Stomach (tissue), 19 donors: ENCODE measurements around the gene SLC44A1. TPM values are rescaled to one million over a fixed set of nuclear protein-coding genes. Genes with fewer than 3 reads are reported as not detected.
A peak's percentile ranks its signal among the peaks of the same experiment; 100 is the strongest.

Source experiments
- DNase-seq, 2 donors: peaks; one replicate each; pipeline versions ENCODE4 v3.0.0 to v3.0.0-alpha.2; 2013 to 2019
- H3K27ac ChIP-seq, 5 donors: fragments of 200-600 bp in 4 of 5; sonication (generic) in 4 of 5; one replicate each; pipeline ENCODE4 v1.5.1; 2013 to 2019; ENCODE audit warnings: mild to moderate bottlenecking in 1 of 5, moderate library complexity in 1 of 5
- H3K27me3 ChIP-seq, 3 donors: fragments of 200-600 bp; sonication (generic); one replicate each; pipeline ENCODE4 v1.5.1; 2017 to 2019; ENCODE audit warnings: mixed run types in 1 of 3
- H3K36me3 ChIP-seq, 4 donors: fragments of 200-600 bp; sonication (generic); 1 replicate in 3 of 4; 2 replicates in 1 of 4; pipeline ENCODE4 v1.5.1; 2016 to 2019
- H3K4me1 ChIP-seq, 4 donors: fragments of 200-600 bp; sonication (generic); one replicate each; pipeline ENCODE4 v1.5.1; 2016 to 2019
- H3K4me3 ChIP-seq, 4 donors: fragments of 200-600 bp; sonication (generic) in 3 of 4; one replicate each; pipeline ENCODE4 v1.5.1; 2016 to 2019; ENCODE audit warnings: mild to moderate bottlenecking in 1 of 4
- H3K9me3 ChIP-seq, 4 donors: fragments of 200-600 bp; sonication (generic); one replicate each; pipeline ENCODE4 v1.5.1; 2016 to 2019
- CTCF ChIP-seq, 7 experiments: fragments of 450-650 bp in 4 of 7; fragments of 200-600 bp in 3 of 7; sonication (generic) in 3 of 7; IDR thresholded peaks; one replicate each; pipeline ENCODE4 v1.5.1; 2016 to 2019; ENCODE audit warnings: antibody characterized with exemption in 7 of 7, control low read depth in 2 of 7, mild to moderate bottlenecking in 1 of 7
- EP300 ChIP-seq: sonication (generic); formaldehyde crosslinking; IDR thresholded peaks from one replicate; pipeline ENCODE4 v1.6.1; 2017; ENCODE audit warnings: antibody characterized with exemption
- POLR2A ChIP-seq, 4 donors: fragments of 450-650 bp; IDR thresholded peaks; one replicate each; pipeline ENCODE4 v1.6.1; 2016; ENCODE audit warnings: antibody characterized with exemption in 4 of 4, control low read depth in 2 of 4, mild to moderate bottlenecking in 1 of 4, moderate library complexity in 1 of 4
- POLR2AphosphoS5 ChIP-seq, 3 donors: sonication (generic); formaldehyde crosslinking; IDR thresholded peaks; one replicate each; pipeline ENCODE4 v1.6.1; 2016; ENCODE audit warnings: antibody characterized with exemption in 3 of 3
- WGBS, 5 donors: extraction: QIAGEN DNeasy Blood & Tissue Kit in 3 of 5; methylation state at CpG; one replicate each; pipeline versions ENCODE4 v1.1.5 to v1.1.7; 2013 to 2018; 5-methylcytosine and 5-hydroxymethylcytosine counted together
- intact Hi-C: fragments of 100-400 bp; cut with DNase I; formaldehyde crosslinking; loops from one replicate; pipeline ENCODE4 v1.15.1; 2023; ENCODE audit warnings: low total_unique reads
- long read RNA-seq, 10 donors: transcript quantifications; one replicate each; lab custom pipeline, GENCODE V29; 2026
- polyA plus RNA-seq, 3 donors: library from polyadenylated mRNA; stranded (reverse); fragments of 200-250 nt; gene quantifications; one replicate each; pipeline ENCODE4 v1.2.3, GENCODE V29; 2013
- total RNA-seq, 5 donors: library from RNA; depleted of rRNA; stranded (reverse); fragments of >200 nt; gene quantifications; one replicate each; pipeline versions ENCODE4 v1.1.0 to v1.2.3, GENCODE V29; 2014 to 2016
- donor health status: healthy with polysubstance abuse.
- donor health status: Bipolar disorder and iron deficiency.
- donor health status: healthy.

The SLC44A1 gene
- total RNA-seq: 10 to 100 TPM; 10.5 to 82.8 (median 22.8) TPM
- 1 to 10 TPM; 5.7 to 8.4 (median 7.2) TPM for polyA plus RNA-seq
- long read RNA-seq, donor 1, partial matches to known transcripts: 0 of 1 reads
- long read RNA-seq, donor 1, other reads (novel, unspliced or antisense): 0 of 1 reads
- long read RNA-seq, donor 2, full-length matches to known transcripts: 6 of 11 reads
- long read RNA-seq, donor 2, partial matches to known transcripts: 5 of 11 reads
- long read RNA-seq, donor 2, other reads (novel, unspliced or antisense): 0 of 11 reads
- long read RNA-seq, donor 3, full-length matches to known transcripts: 2 of 2 reads
- long read RNA-seq, donor 3, partial matches to known transcripts: 0 of 2 reads
- long read RNA-seq, donor 3, other reads (novel, unspliced or antisense): 0 of 2 reads
- long read RNA-seq, donor 4, full-length matches to known transcripts: 2 of 2 reads
- long read RNA-seq, donor 4, partial matches to known transcripts: 0 of 2 reads
- long read RNA-seq, donor 4, other reads (novel, unspliced or antisense): 0 of 2 reads
- long read RNA-seq, donor 5, full-length matches to known transcripts: 5 of 15 reads
- long read RNA-seq, donor 5, partial matches to known transcripts: 10 of 15 reads
- long read RNA-seq, donor 5, other reads (novel, unspliced or antisense): 0 of 15 reads
- long read RNA-seq, donor 6, full-length matches to known transcripts: 11 of 47 reads
- long read RNA-seq, donor 6, partial matches to known transcripts: 36 of 47 reads
- long read RNA-seq, donor 6, other reads (novel, unspliced or antisense): 0 of 47 reads
- long read RNA-seq, donor 7, full-length matches to known transcripts: 4 of 49 reads
- long read RNA-seq, donor 7, partial matches to known transcripts: 45 of 49 reads
- long read RNA-seq, donor 7, other reads (novel, unspliced or antisense): 0 of 49 reads
- long read RNA-seq, donor 8, full-length matches to known transcripts: 9 of 9 reads
- long read RNA-seq, donor 8, partial matches to known transcripts: 0 of 9 reads
- long read RNA-seq, donor 8, other reads (novel, unspliced or antisense): 0 of 9 reads
- long read RNA-seq, donor 9, full-length matches to known transcripts: 2 of 2 reads
- long read RNA-seq, donor 9, partial matches to known transcripts: 0 of 2 reads
- long read RNA-seq, donor 9, other reads (novel, unspliced or antisense): 0 of 2 reads
- long read RNA-seq, donor 10, full-length matches to known transcripts: 2 of 2 reads
- long read RNA-seq, donor 10, partial matches to known transcripts: 0 of 2 reads
- long read RNA-seq, donor 10, other reads (novel, unspliced or antisense): 0 of 2 reads

- DNase-seq: peak; percentile 98 to 99
- Histone ChIP-seq H3K4me1 (peaks cover 14 to 60% (median 37%) of the 10 kb centered on the region in 4 donors), H3K9me3 (no peaks in the 10 kb centered on the region), H3K27me3 (no peaks in the 10 kb centered on the region), H3K4me3 (peak within 1 kb of the TSS; percentile 78 to 96 (median 88)), H3K36me3 (no peaks in the 10 kb centered on the region), H3K27ac (peak within 1 kb of the TSS; percentile 91 to 96 (median 93))
- peak in 1 of 4 donors; percentile 16 for TF ChIP-seq POLR2A (IDR thresholded peaks at IDR 0.05)
- TF ChIP-seq POLR2AphosphoS5 (IDR thresholded peaks at IDR 0.05): peak; percentile 80 to 96 (median 89)
- TF ChIP-seq EP300: no peak
- 1 to 2% (median 2%) methylated on average over 25 to 59 of the region's 63 CpGs for WGBS, 5 donors
- intact Hi-C loops: no loop called here
These were observed at the start of gene SLC44A1 for GRCh38 chr9:105244003-105244733. Gene SLC44A1, plus strand, starts transcription at chr9:105244651. Its CDS starts 218 bp downstream, at chr9:105244869.

GRCh38 chr9:105195259-105195658 is 49.2 kb upstream of the SLC44A1 start:
- DNase-seq: no peak
- no peaks in the 10 kb centered on the region for H3K27me3 ChIP-seq
- intact Hi-C loops: loop anchor here (10.0 kb wide), 1 partner anchor 220 kb away; no protein-coding TSS in a partner anchor
- no peak overlapping the region for H3K27ac ChIP-seq
- no peaks in the 10 kb centered on the region for H3K36me3 ChIP-seq
- no peak overlapping the region for H3K4me3 ChIP-seq
- no peaks in the 10 kb centered on the region for H3K9me3 ChIP-seq
- 73 to 89% (median 79%) methylated on average over 2 of the region's 2 CpGs for WGBS, 5 donors
- peaks cover 0 to 4% (median 0%) of the 10 kb centered on the region in 4 donors for H3K4me1 ChIP-seq
- TF ChIP-seq EP300: no peak
- TF ChIP-seq CTCF (IDR thresholded peaks at IDR 0.05): no peak
- no peak for TF ChIP-seq POLR2A (IDR thresholded peaks at IDR 0.05)
- no peak for TF ChIP-seq POLR2AphosphoS5 (IDR thresholded peaks at IDR 0.05)

GRCh38 chr9:105198023-105198422 is 46.4 kb upstream of the SLC44A1 start:
- Histone ChIP-seq H3K4me3 (no peak overlapping the region), H3K9me3 (no peaks in the 10 kb centered on the region), H3K4me1 (no peaks in the 10 kb centered on the region), H3K27ac (no peak overlapping the region), H3K36me3 (no peaks in the 10 kb centered on the region), H3K27me3 (no peaks in the 10 kb centered on the region)
- intact Hi-C loops: loop anchor here (10.0 kb wide), 1 partner anchor 217 kb away; no protein-coding TSS in a partner anchor
- WGBS, 5 donors: 90 to 100% (median 93%) methylated on average over 2 of the region's 2 CpGs
- no peak for DNase-seq
- TF ChIP-seq POLR2AphosphoS5 (IDR thresholded peaks at IDR 0.05) (no peak), EP300 (no peak), POLR2A (IDR thresholded peaks at IDR 0.05) (no peak), CTCF (IDR thresholded peaks at IDR 0.05) (no peak)

GRCh38 chr9:105198865-105199264 is 45.6 kb upstream of the SLC44A1 start:
- Histone ChIP-seq H3K36me3 (no peaks in the 10 kb centered on the region), H3K27me3 (no peaks in the 10 kb centered on the region), H3K9me3 (no peaks in the 10 kb centered on the region), H3K4me1 (no peaks in the 10 kb centered on the region), H3K27ac (no peak overlapping the region), H3K4me3 (no peak overlapping the region)
- 33 to 64% (median 57%) methylated on average over 1 of the region's 1 CpG for WGBS, 5 donors
- no peak for DNase-seq
- intact Hi-C loops: loop anchor here (10.0 kb wide), 1 partner anchor 216 kb away; no protein-coding TSS in a partner anchor
- no peak for TF ChIP-seq POLR2A (IDR thresholded peaks at IDR 0.05)
